ENCODE results near the gene DROSHA.

DNA sequence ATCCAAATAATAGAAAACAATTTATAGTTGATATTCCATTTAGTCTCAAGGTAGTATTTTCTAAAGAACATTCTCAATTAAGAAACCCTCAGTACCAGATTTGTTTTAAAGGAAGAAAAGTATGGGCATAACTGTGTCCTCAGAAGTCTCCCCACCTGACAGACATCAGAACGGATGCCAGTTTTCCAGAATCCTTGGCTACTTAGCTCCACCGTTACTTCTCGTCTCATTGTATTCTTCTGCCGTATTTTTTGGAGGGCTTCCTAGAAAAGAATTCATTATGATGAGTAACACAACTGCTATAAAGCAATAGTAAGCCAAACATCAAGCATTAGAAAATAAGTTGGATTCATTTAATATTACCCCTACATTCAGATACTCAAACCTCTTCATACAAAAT lies 67.8 kb downstream of the DROSHA start:
- TF ChIP-seq, protein P1, sequence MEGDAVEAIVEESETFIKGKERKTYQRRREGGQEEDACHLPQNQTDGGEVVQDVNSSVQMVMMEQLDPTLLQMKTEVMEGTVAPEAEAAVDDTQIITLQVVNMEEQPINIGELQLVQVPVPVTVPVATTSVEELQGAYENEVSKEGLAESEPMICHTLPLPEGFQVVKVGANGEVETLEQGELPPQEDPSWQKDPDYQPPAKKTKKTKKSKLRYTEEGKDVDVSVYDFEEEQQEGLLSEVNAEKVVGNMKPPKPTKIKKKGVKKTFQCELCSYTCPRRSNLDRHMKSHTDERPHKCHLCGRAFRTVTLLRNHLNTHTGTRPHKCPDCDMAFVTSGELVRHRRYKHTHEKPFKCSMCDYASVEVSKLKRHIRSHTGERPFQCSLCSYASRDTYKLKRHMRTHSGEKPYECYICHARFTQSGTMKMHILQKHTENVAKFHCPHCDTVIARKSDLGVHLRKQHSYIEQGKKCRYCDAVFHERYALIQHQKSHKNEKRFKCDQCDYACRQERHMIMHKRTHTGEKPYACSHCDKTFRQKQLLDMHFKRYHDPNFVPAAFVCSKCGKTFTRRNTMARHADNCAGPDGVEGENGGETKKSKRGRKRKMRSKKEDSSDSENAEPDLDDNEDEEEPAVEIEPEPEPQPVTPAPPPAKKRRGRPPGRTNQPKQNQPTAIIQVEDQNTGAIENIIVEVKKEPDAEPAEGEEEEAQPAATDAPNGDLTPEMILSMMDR (conservative IDR thresholded peaks at IDR 0.05) = no peak
- no peak for TF ChIP-seq EZH2 (IDR thresholded peaks at IDR 0.05; ENCODE audit: low read depth)
